SHP77 (cell line): ENCODE measurements around the gene SFXN4.
A peak's percentile ranks its signal among the peaks of the same experiment; 100 is the strongest.

Experiments used
- DNase-seq, 2 experiments: peaks; one replicate each; lab custom pipeline; 2025; lab: John Stamatoyannopoulos, UW

Gene SFXN4

GRCh38 chr10:119165171-119166117 lies at the start of gene SFXN4:
SFXN4 (minus strand) TSS chr10:119165714; CDS start chr10:119165647, 67 bp downstream.
- peak; percentile 57 to 74 for DNase-seq

GRCh38 chr10:119211625-119212441 lies 46.3 kb upstream of the SFXN4 start:
- no peak for DNase-seq

GRCh38 chr10:119211176-119211575 lies 45.7 kb upstream of the SFXN4 start:
- DNase-seq: no peak

- DNase-seq: no peak
Measured at GRCh38 chr10:119210633-119211032, 45.1 kb upstream of the SFXN4 start.

- DNase-seq: no peak
Measured at GRCh38 chr10:119209736-119210355, 44.3 kb upstream of the SFXN4 start.

- peak; percentile 57 to 60 for DNase-seq
Measured at GRCh38 chr10:119209035-119209735, 43.7 kb upstream of the SFXN4 start.

- DNase-seq: no peak
Measured at GRCh38 chr10:119208553-119208940, 43.0 kb upstream of the SFXN4 start.

- peak; percentile 30 to 77 for DNase-seq
Measured at GRCh38 chr10:119207713-119208552, 42.4 kb upstream of the SFXN4 start.

- peak; percentile 94 to 97 for DNase-seq
Measured at GRCh38 chr10:119207366-119207666, 41.8 kb upstream of the SFXN4 start, which contains the start of gene GRK5. GRK5 (plus strand) TSS chr10:119207571; CDS start chr10:119207918, 347 bp downstream.

GRCh38 chr10:119206603-119207365 lies 41.3 kb upstream of the SFXN4 start:
- DNase-seq: peak; percentile 46 to 65

GRCh38 chr10:119205894-119206602 lies 40.5 kb upstream of the SFXN4 start:
- DNase-seq: peak; percentile 17 to 55

GRCh38 chr10:119203006-119203405 lies 37.5 kb upstream of the SFXN4 start:
- DNase-seq: no peak

GRCh38 chr10:119201233-119201632 lies 35.7 kb upstream of the SFXN4 start:
- no peak for DNase-seq

GRCh38 chr10:119199231-119199992 lies 33.9 kb upstream of the SFXN4 start:
- DNase-seq: peak; percentile 80 to 86

GRCh38 chr10:119198438-119198837 lies 32.9 kb upstream of the SFXN4 start:
- no peak for DNase-seq

- no peak for DNase-seq
Measured at GRCh38 chr10:119197921-119198320, 32.4 kb upstream of the SFXN4 start.

GRCh38 chr10:119191881-119192280 lies 26.4 kb upstream of the SFXN4 start:
- DNase-seq: no peak

- no peak for DNase-seq
Measured at GRCh38 chr10:119190954-119191785, 25.7 kb upstream of the SFXN4 start.
